Measurements from ENCODE around the gene PRDX3.
A peak's percentile ranks its signal among the peaks of the same experiment; 100 is the strongest.

The PRDX3 gene

DNA sequence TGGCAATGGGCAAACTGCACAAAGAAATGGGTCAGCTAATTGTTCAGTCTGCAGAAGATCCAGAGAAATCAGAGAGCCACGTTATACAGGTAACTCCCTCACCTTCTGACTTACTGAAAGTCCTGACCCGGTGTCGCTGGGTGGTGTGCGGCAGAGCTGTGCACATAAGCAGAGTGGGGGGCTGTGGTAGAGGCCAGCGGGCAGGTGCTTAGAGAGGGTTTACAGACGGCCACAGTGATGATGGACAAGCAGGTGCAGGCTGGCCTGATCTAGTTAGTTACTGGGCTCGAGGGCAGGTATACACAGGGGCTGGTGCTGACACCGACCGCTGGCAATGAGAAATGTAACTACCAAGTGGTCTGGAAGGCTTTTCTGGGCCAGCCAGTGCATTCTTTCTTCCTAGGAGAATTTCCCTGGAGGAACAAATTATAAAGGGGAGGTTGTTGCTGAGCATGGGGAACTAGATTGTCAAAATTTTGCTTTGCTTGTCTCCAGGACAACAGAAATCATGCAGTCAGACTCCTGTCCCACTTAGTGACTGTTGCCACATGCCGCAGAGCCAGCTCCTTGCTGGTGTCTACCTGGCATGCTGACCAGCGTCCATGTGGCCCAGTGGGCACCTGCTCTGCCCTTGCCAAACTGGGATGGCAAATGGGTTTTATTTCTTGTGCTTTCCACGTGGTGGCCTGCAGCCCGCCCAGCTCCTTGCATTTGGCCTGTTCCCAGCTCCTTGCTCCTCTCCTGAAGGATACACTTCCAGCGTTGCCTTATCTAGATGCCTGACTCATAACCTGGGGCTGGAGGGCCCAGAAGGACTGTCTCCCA is 45.9 kb downstream of the PRDX3 start:
- Histone ChIP-seq H4K91ac (ENCODE audit: low read depth, low read length, poor library complexity) (no peak overlapping the region), H2BK120ac (ENCODE audit: low read depth, low read length) (no peak overlapping the region), H4K8ac (ENCODE audit: low read depth, low read length) (no peak overlapping the region), H3K27ac (replicated peaks; ENCODE audit: low read length) (no peak overlapping the region), H3K18ac (ENCODE audit: low read length) (no peak overlapping the region), H2BK12ac (ENCODE audit: low read length) (no peak overlapping the region), H2AK5ac (ENCODE audit: low read depth, low read length) (no peak overlapping the region), H2BK15ac (ENCODE audit: low read length) (no peak overlapping the region), H3K36me3 (replicated peaks in 1 of 2; ENCODE audit: control insufficient read depth in 2 of 2, insufficient read depth in 2 of 2, low read length in 2 of 2) (peaks cover 39 to 82% of the 10 kb centered on the region in 2 donors), H3K27me3 (ENCODE audit: control insufficient read depth in 3 of 3, insufficient read depth in 3 of 3, low read depth in 1 of 3, low read length in 3 of 3) (no peaks in the 10 kb centered on the region), H2BK5ac (ENCODE audit: low read length) (no peak overlapping the region), H3K14ac (ENCODE audit: low read length) (no peak overlapping the region), H3K9me3 (replicated peaks in 1 of 2; ENCODE audit: control insufficient read depth in 2 of 2, insufficient read depth in 1 of 2, low read depth in 1 of 2, low read length in 2 of 2) (no peaks in the 10 kb centered on the region), H3K4me1 (ENCODE audit: control insufficient read depth in 2 of 2, insufficient read depth in 1 of 2, low read depth in 1 of 2, low read length in 2 of 2) (no peaks in the 10 kb centered on the region), H3K9ac (ENCODE audit: low read depth, low read length, poor library complexity) (peak overlapping the region; percentile 47), H2AFZ (ENCODE audit: low read length) (no peak overlapping the region), H3K4ac (ENCODE audit: low read length) (no peak overlapping the region), H3K4me3 (ENCODE audit: low read length in 2 of 2) (no peak overlapping the region), H3K4me2 (ENCODE audit: insufficient read depth, low read length, poor library complexity, severe bottlenecking) (no peak overlapping the region), H3K23ac (ENCODE audit: low read depth, low read length, poor library complexity) (no peak overlapping the region), H3K79me1 (ENCODE audit: low read depth, low read length) (no peaks in the 10 kb centered on the region)
- no CpG with 5 or more reads among the region's 14 CpGs for WGBS, 2 donors (ENCODE audit: extremely low coverage in 2 of 2, insufficient read length in 2 of 2, insufficient replicate concordance in 1 of 2)
- no peak for DNase-seq (ENCODE audit: low spot score)

- H3K27me3 ChIP-seq (ENCODE audit: control insufficient read depth in 3 of 3, insufficient read depth in 3 of 3, low read depth in 1 of 3, low read length in 3 of 3): no peaks in the 10 kb centered on the region
- H3K4me2 ChIP-seq (ENCODE audit: insufficient read depth, low read length, poor library complexity, severe bottlenecking): no peak overlapping the region
- no peak overlapping the region for H3K14ac ChIP-seq (ENCODE audit: low read length)
- H4K91ac ChIP-seq (ENCODE audit: low read depth, low read length, poor library complexity): no peak overlapping the region
- no peak overlapping the region for H2AK5ac ChIP-seq (ENCODE audit: low read depth, low read length)
- H3K36me3 ChIP-seq (replicated peaks in 1 of 2; ENCODE audit: control insufficient read depth in 2 of 2, insufficient read depth in 2 of 2, low read length in 2 of 2): peaks cover 39 to 86% of the 10 kb centered on the region in 2 donors
- H3K9ac ChIP-seq (ENCODE audit: low read depth, low read length, poor library complexity): no peak overlapping the region
- no peak overlapping the region for H2BK12ac ChIP-seq (ENCODE audit: low read length)
- H2BK5ac ChIP-seq (ENCODE audit: low read length): no peak overlapping the region
- H2BK120ac ChIP-seq (ENCODE audit: low read depth, low read length): no peak overlapping the region
- no peak for DNase-seq (ENCODE audit: low spot score)
- no peak overlapping the region for H2AFZ ChIP-seq (ENCODE audit: low read length)
- no peaks in the 10 kb centered on the region for H3K79me1 ChIP-seq (ENCODE audit: low read depth, low read length)
- no peaks in the 10 kb centered on the region for H3K9me3 ChIP-seq (replicated peaks in 1 of 2; ENCODE audit: control insufficient read depth in 2 of 2, insufficient read depth in 1 of 2, low read depth in 1 of 2, low read length in 2 of 2)
- no peak overlapping the region for H3K23ac ChIP-seq (ENCODE audit: low read depth, low read length, poor library complexity)
- no CpG with 5 or more reads among the region's 10 CpGs for WGBS, 2 donors (ENCODE audit: extremely low coverage in 2 of 2, insufficient read length in 2 of 2, insufficient replicate concordance in 1 of 2)
- no peak overlapping the region for H4K8ac ChIP-seq (ENCODE audit: low read depth, low read length)
- no peak overlapping the region for H3K4me3 ChIP-seq (ENCODE audit: low read length in 2 of 2)
- no peaks in the 10 kb centered on the region for H3K4me1 ChIP-seq (ENCODE audit: control insufficient read depth in 2 of 2, insufficient read depth in 1 of 2, low read depth in 1 of 2, low read length in 2 of 2)
- H3K18ac ChIP-seq (ENCODE audit: low read length): no peak overlapping the region
- no peak overlapping the region for H3K27ac ChIP-seq (replicated peaks; ENCODE audit: low read length)
- H2BK15ac ChIP-seq (ENCODE audit: low read length): no peak overlapping the region
- no peak overlapping the region for H3K4ac ChIP-seq (ENCODE audit: low read length)
Measured at GRCh38 chr10:119131512-119132240, 46.9 kb downstream of the PRDX3 start.

- Histone ChIP-seq H3K36me3 (replicated peaks in 1 of 2; ENCODE audit: control insufficient read depth in 2 of 2, insufficient read depth in 2 of 2, low read length in 2 of 2) (peaks cover 37 to 91% of the 10 kb centered on the region in 2 donors), H3K9ac (ENCODE audit: low read depth, low read length, poor library complexity) (no peak overlapping the region), H3K4ac (ENCODE audit: low read length) (no peak overlapping the region), H3K9me3 (replicated peaks in 1 of 2; ENCODE audit: control insufficient read depth in 2 of 2, insufficient read depth in 1 of 2, low read depth in 1 of 2, low read length in 2 of 2) (no peaks in the 10 kb centered on the region), H2BK120ac (ENCODE audit: low read depth, low read length) (no peak overlapping the region), H3K4me1 (ENCODE audit: control insufficient read depth in 2 of 2, insufficient read depth in 1 of 2, low read depth in 1 of 2, low read length in 2 of 2) (no peaks in the 10 kb centered on the region), H3K27ac (replicated peaks; ENCODE audit: low read length) (no peak overlapping the region), H3K14ac (ENCODE audit: low read length) (no peak overlapping the region), H3K79me1 (ENCODE audit: low read depth, low read length) (no peaks in the 10 kb centered on the region), H2AK5ac (ENCODE audit: low read depth, low read length) (no peak overlapping the region), H3K4me2 (ENCODE audit: insufficient read depth, low read length, poor library complexity, severe bottlenecking) (no peak overlapping the region), H3K18ac (ENCODE audit: low read length) (no peak overlapping the region), H2AFZ (ENCODE audit: low read length) (no peak overlapping the region), H3K23ac (ENCODE audit: low read depth, low read length, poor library complexity) (no peak overlapping the region), H3K27me3 (ENCODE audit: control insufficient read depth in 3 of 3, insufficient read depth in 3 of 3, low read depth in 1 of 3, low read length in 3 of 3) (no peaks in the 10 kb centered on the region), H2BK12ac (ENCODE audit: low read length) (no peak overlapping the region), H2BK15ac (ENCODE audit: low read length) (no peak overlapping the region), H4K91ac (ENCODE audit: low read depth, low read length, poor library complexity) (no peak overlapping the region), H3K4me3 (ENCODE audit: low read length in 2 of 2) (no peak overlapping the region), H4K8ac (ENCODE audit: low read depth, low read length) (no peak overlapping the region), H2BK5ac (ENCODE audit: low read length) (no peak overlapping the region)
- DNase-seq (ENCODE audit: low spot score): no peak
- no CpG with 5 or more reads among the region's 4 CpGs for WGBS, 2 donors (ENCODE audit: extremely low coverage in 2 of 2, insufficient read length in 2 of 2, insufficient replicate concordance in 1 of 2)
Measured at GRCh38 chr10:119129721-119130120, 48.9 kb downstream of the PRDX3 start.

DNA sequence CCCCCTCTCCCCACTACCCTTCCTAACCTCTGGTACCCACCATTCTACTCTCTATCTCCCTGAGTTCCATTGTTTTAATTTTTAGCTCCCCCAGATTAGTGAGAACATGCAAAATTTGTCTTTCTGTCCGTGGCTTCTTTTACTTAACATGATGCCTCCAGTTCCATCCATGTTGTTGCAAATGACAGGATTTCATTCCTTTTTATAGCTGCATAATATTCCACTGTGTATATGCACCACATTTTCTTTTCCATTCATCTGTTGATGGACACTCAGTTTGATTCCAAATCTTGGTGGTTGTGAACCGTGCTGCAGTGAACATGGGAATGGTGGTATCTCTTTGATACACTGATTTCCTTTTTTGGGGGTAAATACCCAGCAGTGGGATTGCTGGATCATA is 52.7 kb downstream of the PRDX3 start:
- no peaks in the 10 kb centered on the region for H3K27me3 ChIP-seq (ENCODE audit: control insufficient read depth in 3 of 3, insufficient read depth in 3 of 3, low read depth in 1 of 3, low read length in 3 of 3)
- H3K9me3 ChIP-seq (replicated peaks in 1 of 2; ENCODE audit: control insufficient read depth in 2 of 2, insufficient read depth in 1 of 2, low read depth in 1 of 2, low read length in 2 of 2): no peaks in the 10 kb centered on the region
- H2BK12ac ChIP-seq (ENCODE audit: low read length): no peak overlapping the region
- H3K4me3 ChIP-seq (ENCODE audit: low read length in 2 of 2): no peak overlapping the region
- H3K23ac ChIP-seq (ENCODE audit: low read depth, low read length, poor library complexity): no peak overlapping the region
- no CpG with 5 or more reads among the region's 2 CpGs for WGBS, 2 donors (ENCODE audit: extremely low coverage in 2 of 2, insufficient read length in 2 of 2, insufficient replicate concordance in 1 of 2)
- no peak overlapping the region for H4K91ac ChIP-seq (ENCODE audit: low read depth, low read length, poor library complexity)
- H2AK5ac ChIP-seq (ENCODE audit: low read depth, low read length): no peak overlapping the region
- no peak overlapping the region for H2BK15ac ChIP-seq (ENCODE audit: low read length)
- H3K18ac ChIP-seq (ENCODE audit: low read length): no peak overlapping the region
- H3K14ac ChIP-seq (ENCODE audit: low read length): no peak overlapping the region
- H3K9ac ChIP-seq (ENCODE audit: low read depth, low read length, poor library complexity): no peak overlapping the region
- no peak overlapping the region for H2AFZ ChIP-seq (ENCODE audit: low read length)
- peaks cover 27 to 93% of the 10 kb centered on the region in 2 donors for H3K36me3 ChIP-seq (replicated peaks in 1 of 2; ENCODE audit: control insufficient read depth in 2 of 2, insufficient read depth in 2 of 2, low read length in 2 of 2)
- no peak overlapping the region for H3K4ac ChIP-seq (ENCODE audit: low read length)
- H2BK120ac ChIP-seq (ENCODE audit: low read depth, low read length): no peak overlapping the region
- H3K27ac ChIP-seq (replicated peaks; ENCODE audit: low read length): no peak overlapping the region
- no peak for DNase-seq (ENCODE audit: low spot score)
- no peak overlapping the region for H3K4me2 ChIP-seq (ENCODE audit: insufficient read depth, low read length, poor library complexity, severe bottlenecking)
- H2BK5ac ChIP-seq (ENCODE audit: low read length): no peak overlapping the region
- no peak overlapping the region for H4K8ac ChIP-seq (ENCODE audit: low read depth, low read length)
- H3K79me1 ChIP-seq (ENCODE audit: low read depth, low read length): no peaks in the 10 kb centered on the region
- no peaks in the 10 kb centered on the region for H3K4me1 ChIP-seq (ENCODE audit: control insufficient read depth in 2 of 2, insufficient read depth in 1 of 2, low read depth in 1 of 2, low read length in 2 of 2)

Measured in neuronal stem cell (in vitro differentiated cells).